Embryonic facial prominence (tissue), 1 donor: ENCODE results near the gene RECK.

Experiments
- DNase-seq: peaks from one replicate; pipeline ENCODE4 v3.0.0-alpha.2; 2016; ENCODE audit errors: extremely low spot score

The RECK gene

DNA sequence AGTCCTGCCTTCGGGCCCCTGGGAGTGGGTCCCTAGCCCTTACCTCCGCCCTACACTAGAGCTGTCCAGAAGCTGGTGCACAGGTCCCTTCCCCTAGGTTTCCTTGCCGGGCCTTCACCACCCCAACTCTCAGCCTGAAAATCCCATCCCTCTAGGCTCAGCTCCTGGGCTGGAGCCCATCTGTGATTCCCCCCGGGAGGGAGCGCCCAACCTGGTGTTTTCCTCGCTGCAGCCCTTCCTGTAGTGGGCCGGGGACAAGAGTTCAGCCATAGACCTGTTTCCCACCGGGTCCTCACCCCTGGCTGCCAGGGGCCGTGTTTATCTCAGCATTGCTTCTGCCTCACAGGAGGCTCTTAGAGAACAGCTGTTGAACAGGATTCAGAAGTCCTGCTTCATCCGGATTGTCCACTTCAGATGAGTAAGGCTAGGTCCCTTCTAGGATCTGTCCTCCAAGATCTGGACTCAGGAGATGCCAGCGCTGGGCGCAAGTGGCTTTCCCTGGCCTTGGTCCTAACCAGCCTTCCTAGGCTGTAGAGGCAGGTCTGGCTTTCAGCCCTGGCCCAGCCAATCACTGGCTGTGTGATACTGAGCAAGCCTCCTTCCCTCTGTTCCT is 100.8 kb downstream of the RECK start:
- no peak for DNase-seq

DNA sequence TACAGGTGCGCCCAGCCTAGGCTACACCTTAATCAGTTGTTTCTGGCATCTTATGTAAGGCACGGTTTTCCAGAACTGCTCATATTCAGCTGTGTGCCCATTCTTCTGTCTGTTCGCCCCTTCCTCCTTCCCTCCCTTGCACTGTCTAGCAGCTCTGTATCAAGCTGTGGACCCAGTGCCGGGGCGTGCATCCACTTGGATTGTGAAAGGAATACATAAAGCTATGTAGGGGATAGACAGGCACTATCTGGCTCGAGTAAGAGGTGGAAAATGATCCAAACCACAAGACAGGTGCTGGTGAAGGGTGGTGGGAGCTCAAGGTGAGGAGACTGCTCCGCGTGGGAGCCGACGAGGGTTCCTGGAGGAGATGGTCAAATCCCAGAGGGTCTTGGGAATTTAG is 101.8 kb downstream of the RECK start:
- DNase-seq = no peak

GRCh38 chr9:36138901-36139300 is 102.2 kb downstream of the RECK start:
- no peak for DNase-seq

GRCh38 chr9:36140086-36141084 is 103.7 kb downstream of the RECK start:
- DNase-seq = no peak

DNA sequence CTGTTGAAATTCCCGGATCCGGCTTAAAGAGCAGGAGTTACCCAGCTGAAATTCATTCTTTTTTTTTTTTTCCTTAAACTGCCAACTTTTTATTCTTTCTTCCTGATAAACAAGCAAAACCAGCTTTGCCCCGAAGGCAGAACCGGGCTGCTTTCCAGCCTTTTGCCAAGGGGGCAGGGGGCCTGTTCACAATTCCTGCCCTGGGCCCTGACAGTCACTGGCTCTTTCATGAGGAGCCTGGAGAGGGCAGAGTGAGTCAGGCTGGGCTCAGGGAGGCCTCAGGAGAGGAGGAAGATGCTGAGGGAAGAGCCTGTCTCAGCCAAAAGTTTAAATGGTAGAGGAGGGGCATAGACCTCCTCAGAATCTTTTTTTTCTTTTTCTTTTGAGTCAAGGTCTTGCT is 104.6 kb downstream of the RECK start:
- no peak for DNase-seq

DNA sequence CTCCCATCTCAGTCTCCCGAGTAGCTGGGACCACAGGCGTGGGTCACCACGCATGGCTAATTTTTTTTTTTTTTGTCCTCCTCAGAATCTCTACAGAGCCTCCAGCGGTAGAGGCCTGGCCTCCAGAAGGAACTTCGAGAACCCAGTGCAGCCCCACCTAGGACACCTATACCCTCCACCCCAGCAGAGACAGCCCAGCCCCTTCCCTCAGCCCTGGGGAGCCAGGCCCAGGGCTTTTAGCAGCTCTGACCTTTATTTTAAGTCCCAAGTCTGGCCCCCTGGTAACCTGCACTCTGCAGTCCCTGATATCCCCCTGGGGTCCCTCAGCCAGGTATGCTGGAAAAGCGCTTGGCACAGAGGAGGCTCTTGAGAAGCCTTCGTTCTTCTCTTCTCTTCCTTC is 105.0 kb downstream of the RECK start:
- no peak for DNase-seq

DNA sequence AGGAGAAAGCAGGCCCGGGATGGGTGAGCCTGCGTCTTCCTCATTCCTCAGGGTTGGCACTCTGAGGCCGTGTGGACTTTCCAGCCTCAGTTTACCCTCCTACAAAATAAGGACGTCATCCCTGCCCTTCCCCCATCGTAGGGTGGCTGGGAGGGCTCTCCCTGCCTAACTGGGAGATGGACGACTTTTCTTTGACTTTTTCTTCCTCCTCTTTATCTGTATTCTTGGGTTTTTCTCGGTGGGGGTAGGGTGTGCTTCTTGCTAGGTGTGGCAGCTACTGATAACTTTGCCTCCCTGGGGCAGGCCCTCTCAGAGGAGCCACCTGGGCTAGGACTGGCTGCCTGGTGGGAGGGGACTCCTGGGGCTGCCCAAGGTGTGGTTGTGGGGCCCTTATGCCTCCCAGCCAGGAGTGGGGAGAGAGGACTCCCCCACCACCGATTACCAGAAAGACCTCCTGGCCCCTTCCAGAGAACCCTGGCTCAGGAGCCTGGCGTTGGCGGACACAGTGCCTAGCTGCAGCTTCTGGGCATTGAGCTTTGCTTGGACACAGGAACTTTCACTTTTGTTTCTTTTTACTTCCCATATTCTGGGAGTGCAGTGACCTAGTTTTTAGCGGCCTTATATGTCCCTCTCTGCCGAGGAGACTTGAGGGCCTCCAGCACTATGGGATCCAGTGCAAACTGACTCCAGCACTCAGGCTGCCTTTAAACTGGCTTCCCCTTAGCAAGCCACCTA is 106.0 kb downstream of the RECK start:
- no peak for DNase-seq

DNA sequence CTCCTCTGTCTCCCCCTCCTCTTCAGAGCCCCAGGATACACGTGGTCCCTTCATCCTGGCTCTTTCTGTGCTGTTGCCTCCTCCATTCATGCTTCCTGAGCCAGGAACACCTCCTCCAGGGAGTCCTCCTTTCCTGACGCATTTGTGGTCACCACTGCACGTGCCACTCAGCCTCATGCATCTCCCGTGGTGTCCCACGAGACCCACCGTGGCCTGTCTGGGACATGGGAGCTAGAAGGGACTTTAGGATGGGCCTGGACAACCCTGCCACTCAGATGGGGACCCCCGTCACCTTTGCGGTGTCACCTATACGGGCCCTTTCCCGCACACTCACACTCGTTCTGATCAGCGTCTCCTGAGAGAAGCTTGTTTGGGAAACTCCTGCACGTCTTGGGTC is 106.5 kb downstream of the RECK start:
- no peak for DNase-seq

GRCh38 chr9:36144309-36145232 is 107.9 kb downstream of the RECK start:
- DNase-seq = no peak

- no peak for DNase-seq
Measured at GRCh38 chr9:36145970-36146369, 109.3 kb downstream of the RECK start.

DNA sequence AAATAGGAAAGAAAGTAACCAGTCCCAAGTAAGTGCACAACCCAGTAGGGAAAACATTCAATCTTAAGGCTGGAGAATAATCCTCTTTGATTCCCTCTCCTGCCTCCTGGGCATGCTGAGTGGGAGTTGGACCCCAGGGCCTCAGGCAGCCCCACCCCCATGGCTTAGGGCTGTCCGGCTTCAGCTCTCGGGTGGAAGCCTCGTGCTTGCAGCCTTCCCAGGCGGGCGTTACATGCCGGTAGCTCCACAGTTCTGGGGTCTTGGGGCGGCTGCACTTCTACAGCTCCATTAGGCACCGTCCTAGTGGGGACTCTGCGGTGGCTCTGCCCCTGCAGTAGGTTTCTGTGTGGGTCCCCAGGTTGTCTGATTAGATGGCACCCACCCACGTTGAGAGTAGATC is 109.9 kb downstream of the RECK start:
- no peak for DNase-seq

DNA sequence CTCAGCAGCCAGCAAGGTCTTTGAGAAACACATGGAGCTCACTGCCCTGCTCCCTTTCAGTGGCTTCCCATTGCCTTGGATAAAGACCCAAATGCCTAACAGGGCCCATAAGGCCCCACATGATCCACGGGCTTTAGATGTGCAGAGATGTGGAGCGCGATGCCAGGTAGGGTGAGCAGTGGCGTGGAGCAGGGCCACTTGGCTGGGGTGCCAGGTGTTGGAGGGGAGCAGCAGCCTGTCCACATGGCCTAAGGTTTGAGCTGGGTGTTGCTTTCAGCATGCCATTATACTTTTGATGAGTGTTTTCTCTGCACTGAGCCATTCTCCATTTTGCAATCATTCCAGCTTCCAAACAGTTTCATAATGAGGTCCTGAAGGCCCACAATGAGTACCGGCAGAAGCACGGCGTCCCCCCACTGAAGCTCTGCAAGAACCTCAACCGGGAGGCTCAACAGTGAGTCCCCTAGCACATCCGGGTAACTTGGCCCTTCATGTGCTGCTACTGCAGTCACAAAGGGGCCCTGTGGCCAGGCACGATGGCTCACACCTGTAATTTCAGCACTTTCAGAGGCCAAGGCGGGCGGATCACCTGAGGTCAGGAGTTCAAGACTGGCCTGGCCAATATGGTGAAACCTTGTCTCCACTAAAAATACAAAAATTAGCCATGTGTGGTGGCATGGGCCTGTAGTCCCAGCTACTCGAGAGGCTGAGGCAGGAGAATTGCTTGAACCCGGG is 110.9 kb downstream of the RECK start:
- DNase-seq = no peak

- DNase-seq = no peak
Measured at GRCh38 chr9:36148311-36149051, 111.8 kb downstream of the RECK start.

- DNase-seq = no peak
Measured at GRCh38 chr9:36149197-36149596, 112.5 kb downstream of the RECK start.

DNA sequence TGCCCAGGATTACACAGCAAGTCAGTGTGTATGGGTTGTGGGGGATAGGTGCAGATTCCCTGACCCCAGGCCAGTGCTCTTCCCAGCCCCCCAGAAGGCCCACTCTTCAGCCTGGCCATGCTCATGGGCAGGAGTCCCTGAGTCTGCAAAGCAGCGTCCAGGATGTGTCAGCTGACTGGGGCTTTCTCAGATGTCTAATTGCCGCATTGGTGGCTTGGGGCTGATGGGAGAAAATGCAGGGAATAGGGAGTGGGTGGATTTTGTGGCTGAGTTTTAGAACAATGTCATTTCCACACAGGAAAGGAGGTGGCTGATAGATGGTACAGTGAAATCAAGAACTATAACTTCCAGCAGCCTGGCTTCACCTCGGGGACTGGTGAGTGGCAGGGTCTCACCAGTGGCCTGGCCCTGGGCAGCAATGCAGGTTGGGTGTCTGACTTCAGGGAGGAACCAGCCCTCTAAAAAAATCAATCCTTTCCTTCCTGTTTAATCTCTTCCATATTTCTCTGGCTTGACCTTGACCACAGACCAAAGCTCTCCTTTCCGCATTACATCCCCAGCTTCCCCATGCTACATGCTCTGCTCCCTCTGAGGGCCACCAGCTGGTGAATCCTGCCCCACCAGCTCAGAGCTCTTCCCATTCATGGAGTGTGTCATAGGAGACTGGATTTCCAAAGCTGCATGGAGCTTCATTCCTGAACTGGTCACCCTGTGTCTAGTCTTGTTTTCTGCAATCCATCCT is 114.0 kb downstream of the RECK start:
- no peak for DNase-seq

DNA sequence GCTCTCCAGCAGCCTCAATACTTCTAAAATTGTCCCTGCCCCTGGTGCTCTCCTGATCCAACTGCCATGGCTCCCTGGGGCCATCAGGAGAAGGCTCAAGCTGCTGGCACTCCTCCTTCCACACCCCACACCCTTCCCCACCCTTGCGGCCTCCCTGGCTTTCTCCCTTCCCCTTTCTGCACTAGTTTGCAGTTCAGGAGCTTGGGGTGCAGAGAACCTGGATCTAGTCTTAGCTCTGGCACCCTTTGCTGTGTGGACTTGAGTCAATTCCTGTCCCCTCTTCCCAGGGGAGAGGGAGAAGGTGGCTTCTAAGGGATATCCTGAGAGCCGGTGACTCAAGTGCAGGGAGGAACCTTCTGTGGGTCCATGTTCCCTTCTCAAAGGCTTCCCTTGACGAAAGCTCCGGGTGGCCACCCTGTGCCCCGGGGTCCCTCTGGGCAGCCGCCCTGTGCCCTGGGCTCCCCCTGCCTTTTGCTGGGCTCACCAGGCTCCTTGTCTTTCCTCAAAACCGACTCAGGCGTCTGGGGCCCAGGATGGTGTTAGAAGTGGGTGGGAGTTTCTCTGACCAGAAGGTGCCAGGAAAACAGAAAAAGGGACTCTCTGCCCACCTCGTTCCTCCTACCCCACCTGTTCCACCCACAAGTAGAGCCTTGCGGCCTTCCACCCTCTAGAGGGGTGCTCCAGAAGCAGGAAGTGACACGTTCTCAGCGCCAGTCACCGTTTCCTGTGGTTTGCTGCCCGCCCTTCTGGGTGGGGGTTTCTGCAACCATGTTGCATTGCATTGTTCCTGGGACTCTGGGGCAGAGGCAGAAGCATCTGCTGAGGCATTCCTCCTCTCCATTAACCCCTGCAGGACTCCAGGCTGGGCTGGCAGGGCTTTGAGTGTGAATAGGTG is 114.8 kb downstream of the RECK start:
- DNase-seq = no peak

DNA sequence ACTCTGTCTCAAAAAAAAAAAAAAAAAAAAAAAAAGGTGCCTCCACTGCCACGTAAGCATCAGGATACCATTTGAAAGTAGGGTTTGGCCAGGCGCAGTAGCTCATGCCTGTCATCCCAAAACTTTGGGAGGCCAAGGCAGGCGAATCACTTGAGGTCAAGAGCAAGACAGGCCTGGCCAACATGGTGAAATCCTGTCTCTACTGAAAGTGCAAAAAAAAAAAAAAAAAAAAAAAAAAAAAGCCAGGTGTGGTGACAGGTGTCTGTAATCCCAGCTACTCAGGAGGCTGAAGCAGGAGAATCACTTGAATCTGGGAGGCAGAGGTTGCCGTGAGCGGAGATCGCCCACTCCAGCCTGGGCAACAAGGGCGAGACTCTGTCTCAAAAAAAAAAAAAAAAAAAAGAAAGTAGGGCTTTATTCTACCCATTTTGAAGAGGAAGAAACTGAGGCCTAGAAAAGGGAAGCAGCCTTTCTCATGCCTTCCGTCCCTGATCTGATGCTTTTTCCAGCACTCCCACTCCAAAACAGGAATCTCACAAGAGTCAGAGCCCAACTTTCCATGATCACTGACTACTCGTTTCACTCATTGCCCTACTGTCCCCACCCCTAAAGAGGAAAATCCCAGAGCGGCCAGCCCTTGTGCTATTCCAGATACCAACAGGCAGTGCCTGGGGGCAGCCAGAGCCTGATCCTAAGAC is 116.2 kb downstream of the RECK start:
- no peak for DNase-seq

DNA sequence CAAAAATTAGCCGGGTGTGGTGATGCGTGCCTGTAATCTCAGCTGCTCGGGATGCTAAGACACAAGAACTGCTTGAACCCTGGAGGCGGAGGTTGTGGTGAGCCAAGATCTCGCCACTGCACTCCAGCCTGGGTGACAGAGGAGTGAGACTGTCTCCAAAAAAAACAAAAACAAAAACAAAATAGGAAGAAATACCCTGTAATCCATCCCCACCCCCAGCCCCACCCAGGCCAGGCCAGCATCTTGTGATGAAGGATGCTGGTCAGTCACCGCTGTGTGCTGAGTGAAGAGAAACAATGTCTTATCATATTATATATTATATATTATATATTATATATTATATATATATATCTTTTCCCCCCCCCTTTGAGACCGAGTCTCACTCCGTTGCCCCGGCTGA is 117.0 kb downstream of the RECK start:
- no peak for DNase-seq
